NCI-H2196 (cell line): ENCODE measurements around the gene USP10.

Source experiments
- DNase-seq: peaks from one replicate; lab custom pipeline; 2025; ENCODE audit not compliant: unreplicated experiment; lab: John Stamatoyannopoulos, UW

The USP10 gene

DNA sequence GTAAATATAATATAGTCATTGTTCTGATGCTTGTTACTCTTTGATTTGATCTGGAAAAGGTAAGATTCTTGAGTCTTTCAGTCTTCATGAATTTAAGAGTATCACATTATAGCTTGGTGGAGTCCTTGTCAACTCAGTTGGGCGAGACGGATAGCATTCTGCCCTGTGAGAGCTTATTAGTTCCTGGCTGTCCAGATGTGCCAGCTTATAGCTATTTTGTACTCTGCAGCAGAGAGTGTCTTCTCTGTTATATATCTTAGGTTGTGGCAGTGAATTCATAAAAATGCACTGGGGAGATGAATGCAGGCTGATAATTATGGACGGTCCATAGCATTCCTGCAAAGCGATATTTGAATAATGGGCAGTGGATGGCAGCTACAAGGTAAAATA is 69.0 kb downstream of the USP10 start:
- DNase-seq = no peak

DNA sequence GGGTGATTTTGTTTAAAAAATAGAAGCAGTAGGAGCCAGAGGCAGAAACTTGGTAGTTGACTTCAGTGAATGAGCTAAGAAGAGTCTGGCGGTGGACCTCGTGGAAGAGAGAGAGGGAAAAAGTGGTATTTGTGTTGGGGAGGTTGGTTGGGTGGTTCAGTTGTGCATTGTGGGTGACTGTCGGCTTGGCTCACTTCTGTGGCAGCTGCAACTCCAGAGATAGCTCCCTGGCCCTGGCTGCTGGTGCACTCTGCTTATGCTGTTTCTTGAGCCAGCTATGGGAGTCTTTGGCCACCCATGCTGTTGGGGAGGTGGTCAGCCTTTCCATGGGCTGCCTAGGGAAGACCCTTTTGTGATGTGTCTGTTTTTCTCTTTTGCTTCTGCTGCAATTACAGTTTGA is 69.6 kb downstream of the USP10 start:
- no peak for DNase-seq

DNA sequence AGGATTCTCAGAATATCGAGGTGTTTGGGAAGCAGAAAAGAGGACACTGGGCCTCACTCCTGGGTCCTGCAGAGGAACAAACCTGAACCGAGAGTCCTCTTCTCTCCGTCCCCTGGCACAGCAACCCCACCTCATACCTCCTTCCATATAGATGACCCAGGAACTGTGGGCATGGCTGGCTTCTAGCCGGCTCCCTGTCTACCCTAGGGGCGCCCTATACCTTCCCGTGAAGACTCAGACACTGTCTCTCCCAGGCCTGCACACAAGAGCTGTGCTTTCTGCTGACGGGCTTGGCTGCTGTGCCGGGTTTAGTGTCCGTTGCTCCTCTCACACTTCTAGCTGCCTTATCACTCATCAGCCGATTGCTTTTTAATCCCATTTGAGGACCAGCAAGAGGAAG is 73.5 kb downstream of the USP10 start:
- DNase-seq = no peak

DNA sequence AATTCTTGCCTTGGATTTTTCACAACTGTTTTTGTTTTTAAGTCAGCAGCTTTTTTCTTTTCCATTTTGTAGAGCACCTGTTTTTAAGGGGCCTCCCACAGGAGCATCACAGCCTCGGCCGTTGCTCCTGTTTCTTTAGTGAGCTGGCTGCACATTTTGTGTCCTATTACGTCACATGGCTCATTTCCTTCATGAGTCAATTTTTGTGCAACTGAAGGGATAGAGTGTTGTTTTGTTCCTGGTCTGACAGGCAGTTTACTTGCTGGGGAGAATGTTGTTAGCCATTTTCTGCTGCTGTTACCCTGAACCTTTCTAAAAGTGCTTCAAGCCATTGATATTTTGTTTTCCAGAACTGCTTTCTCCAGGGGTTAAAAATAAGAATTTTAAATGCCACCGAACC is 75.0 kb downstream of the USP10 start:
- no peak for DNase-seq

DNA sequence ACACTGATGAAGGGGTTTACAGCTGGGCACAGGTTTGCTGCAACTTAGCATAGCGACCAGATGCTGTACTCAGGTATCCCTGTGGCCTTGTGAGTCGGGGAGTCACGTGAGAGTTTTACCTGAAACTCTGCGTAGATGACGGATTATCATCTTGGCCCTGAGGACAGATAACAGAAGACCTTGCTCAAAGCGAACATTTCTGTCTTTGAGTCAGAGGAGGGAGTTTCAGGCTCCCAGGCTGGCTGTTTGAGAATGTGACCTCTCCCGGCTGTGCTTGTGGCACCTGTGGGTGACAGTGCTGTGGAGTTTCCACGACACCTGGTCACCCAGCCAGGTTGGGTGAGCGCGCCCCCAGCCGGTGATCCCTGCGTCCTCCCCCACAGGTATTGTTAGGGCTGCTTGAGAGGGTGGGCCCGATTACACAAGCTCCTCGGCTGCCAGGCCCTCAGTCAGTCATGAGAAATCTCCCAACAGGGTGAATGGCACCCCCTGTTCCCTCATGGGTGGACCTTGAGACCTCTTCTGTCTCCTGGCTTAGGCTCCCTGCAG is 75.5 kb downstream of the USP10 start:
- DNase-seq = no peak

DNA sequence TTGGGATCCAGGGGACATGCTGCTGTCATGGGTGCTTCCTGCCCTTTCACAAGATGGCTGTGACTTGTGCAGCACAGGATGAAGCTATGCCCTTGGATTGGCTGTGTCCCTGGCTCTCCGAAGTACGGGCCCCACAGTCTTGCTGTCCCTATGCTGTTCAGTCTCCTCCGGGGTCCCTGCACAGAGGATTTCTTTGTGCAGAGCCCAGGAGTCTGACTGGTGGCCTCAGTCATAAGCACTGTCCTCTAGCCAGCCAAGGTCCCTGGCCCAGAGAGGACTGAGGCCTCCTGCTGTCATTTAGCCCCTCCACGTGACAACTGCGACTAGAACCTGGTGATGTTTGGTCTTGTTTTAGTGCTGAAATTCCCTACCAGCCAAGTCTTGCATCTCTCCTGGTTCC is 77.6 kb downstream of the USP10 start:
- no peak for DNase-seq

DNA sequence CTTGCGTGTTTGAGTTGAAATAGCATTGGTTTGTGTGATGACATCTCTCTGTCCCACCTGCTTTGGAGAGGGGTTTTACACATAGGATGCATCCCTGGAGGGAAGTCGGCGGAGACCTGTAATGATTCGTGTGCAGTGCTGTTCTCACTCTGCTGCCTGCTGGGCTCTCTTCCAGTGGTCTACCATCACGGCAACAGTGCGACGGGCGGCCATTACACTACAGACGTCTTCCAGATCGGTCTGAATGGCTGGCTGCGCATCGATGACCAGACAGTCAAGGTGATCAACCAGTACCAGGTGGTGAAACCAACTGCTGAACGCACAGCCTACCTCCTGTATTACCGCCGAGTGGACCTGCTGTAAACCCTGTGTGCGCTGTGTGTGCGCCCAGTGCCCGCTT is 78.9 kb downstream of the USP10 start:
- DNase-seq = no peak

DNA sequence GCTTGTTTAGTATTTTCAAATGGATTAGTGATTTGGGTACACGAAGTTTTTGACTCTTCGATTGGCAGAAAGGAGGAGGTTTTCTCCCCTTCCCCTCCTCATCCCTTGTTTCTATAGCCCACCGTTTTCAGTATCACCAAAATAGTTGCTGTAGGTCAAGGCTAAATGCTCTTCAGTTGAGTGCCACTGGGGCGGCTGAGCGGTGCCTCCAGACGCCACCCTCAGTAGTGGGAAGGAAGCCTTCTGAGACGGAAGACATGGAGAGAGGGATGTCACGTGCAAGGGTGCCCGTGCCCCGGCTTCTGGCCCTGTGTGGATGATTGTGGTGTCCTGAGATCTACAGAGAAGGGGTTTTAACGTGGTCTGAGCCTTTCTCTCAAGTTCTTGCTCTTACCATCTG is 80.3 kb downstream of the USP10 start:
- DNase-seq = no peak

DNA sequence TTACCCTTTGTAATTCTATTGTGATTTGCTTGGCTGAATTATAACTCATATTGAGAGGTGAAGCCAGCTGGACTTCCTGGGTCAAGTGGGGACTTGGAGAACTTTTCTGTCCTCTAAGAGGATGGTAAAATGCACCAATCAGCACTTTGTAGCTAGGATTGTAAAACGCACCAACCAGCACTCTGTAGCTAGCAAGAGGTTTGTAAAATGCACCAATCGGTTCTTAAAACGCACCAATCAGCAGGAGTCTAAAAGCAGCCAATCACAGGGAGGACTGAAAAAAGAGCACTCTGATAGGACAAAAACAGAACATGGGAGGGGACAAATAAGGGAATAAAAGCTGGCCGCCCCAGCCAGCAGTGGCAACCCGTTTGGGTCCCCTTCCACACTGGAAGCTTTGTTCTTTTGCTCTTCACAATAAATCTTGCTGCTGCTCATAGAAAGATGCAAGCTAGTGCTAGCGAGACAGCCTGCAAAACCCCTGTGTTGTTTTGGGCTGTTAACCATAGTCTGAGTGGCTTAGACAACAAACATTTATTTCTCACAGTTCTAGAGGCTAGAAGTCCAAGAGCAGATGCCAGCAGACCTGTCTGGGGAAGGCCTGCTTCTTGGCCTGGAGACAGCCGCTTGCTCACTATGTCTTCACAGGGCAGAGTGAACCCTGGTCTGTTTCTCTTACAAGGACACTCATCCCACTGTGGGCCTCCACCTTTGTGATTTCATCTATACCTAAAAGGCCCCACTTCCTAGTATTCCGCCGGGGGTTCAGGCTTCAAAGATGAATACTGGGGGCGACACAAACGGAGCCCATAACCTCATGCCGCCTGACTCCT is 81.0 kb downstream of the USP10 start:
- no peak for DNase-seq

DNA sequence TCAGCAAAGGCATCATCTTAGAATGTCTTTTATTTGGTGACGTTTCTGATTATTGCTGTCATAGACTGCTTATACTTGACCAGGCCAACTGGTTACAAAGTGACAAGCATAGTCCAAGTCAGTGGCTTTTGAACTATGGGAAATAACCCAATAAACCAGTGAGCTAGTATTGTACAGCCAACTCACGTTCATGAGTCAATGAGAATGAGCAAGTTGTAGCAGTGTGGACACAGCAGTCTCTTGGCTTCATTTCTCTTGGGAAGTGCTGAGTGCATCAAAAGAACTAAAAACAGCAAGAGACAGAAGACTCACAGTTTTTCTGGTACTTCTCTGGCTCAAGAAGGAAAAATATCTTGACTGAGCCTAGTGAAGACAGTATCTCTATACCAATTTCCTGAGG is 83.0 kb downstream of the USP10 start:
- no peak for DNase-seq

DNA sequence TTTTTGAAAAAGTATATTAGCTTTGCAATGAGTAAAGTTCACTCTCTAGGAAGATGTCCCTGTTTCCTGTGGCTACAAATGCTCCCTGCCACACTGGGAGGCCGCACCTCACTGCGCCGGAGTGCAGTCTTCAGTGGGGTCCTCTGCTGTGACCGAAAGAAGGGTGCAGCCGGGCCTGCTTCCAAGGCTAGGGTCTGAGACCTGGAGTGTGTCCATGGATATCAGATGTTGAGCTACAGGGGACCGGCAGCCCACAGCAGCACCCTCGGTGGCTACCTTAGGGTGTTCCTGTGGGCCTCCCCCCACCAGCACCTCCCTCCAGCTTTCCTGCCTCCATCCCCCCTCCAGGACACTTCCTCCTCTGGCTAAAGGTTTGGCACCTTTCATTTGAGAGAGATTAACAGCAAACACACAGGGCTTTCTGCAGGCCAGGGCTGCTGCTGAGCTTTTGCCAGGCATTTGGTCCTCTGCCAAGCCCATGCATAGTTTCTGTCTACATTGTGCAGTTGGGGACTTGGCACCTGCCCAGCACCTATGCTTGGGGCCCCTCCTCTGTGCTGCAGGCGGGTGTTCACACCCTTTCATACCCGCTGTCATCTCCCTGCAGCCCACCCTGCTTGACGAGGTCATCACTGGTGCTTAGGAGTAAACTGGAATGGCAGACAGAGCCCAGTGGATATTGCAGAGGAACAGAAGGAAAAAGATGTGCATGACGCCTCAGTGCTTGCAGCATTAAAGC is 86.2 kb downstream of the USP10 start:
- DNase-seq = peak; percentile 46

DNA sequence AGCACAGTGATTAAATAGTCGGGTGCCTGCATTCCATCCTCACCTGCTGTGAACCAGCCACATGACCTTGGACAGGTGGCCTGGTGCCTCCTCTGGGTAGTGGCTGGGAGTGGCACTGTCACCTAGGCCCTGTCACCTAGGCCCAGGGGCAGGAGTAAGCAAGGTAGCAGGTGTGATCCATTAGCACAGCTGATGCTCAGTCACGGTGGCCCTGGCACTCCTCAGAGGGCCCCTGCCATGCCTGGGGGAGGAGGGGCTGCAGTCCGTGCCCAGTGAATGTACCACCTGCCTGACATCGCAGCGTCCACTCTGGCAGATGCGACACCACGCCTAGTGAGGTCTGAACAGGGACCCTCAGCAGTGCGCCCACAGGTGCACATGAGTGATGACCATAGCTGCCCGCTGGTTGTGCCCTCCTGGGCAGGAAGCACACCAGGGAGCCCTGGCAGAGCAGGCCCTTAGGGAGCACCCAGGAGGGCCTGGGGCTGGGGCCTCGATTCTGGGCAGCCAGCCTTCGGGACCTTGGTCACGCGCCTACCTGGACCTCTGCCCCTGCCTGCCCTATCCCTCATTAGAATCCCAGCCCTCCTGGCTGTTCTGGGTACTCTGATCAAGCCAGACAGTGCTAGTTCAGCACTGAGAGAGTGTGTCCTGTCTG is 86.9 kb downstream of the USP10 start:
- no peak for DNase-seq

DNA sequence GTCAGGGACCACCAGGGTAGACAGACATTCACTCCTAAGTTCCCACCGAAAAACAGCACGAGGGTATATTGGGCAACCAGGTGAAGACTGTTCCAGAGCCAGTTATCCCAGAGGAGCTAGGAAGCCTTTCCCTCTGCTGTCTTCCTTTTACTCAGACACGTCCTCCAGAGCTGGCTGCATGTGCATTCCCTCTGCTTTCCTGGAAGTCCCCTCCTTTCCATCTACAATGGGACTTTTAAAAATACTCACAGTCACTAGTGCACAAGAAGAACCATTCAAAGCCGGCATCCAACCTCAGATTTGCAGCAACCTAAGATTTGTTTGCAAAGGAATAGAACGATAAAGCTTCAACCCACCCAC is 87.4 kb downstream of the USP10 start:
- DNase-seq = no peak

DNA sequence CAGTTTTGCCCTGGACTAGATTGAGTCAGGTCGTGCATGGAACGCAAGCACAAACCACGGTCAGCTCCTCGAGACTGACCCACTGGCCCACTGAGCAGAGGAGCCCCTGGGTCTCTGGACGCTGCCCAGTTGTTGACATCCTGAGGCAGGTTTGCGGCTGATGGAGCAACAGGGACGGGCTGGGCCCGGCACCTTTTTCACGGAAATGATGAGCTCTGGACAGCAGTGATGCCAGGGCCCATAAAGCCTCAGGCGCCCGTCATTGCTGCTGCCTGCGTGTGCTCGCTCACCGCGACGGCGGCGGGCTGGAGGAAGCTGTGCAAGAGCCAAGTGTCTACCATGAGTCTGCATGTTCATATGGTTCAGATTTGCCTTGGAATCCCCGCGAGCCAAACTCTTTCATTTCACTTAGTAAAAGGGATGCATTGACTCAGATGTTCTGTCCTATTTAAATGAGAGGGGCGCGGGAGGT is 89.2 kb downstream of the USP10 start:
- DNase-seq = no peak

DNA sequence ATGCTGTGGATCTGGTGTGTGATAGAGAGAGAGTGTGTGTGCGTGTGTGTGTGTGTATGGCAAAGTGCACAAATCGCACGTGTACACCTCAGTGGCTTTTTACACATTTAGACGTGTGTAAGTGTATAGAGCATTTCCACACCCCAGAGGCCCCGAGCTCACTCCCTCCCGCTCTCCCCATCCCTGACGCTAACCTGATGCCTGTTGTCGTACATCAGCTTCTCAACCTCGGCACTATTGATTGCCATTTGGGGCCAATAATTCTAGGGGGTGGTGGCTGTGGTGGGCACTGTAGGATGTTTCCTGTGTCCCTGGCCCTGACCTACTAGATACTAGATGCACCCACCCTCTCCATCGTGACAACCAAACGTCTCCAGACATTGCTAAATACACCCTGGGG is 89.6 kb downstream of the USP10 start:
- no peak for DNase-seq

DNA sequence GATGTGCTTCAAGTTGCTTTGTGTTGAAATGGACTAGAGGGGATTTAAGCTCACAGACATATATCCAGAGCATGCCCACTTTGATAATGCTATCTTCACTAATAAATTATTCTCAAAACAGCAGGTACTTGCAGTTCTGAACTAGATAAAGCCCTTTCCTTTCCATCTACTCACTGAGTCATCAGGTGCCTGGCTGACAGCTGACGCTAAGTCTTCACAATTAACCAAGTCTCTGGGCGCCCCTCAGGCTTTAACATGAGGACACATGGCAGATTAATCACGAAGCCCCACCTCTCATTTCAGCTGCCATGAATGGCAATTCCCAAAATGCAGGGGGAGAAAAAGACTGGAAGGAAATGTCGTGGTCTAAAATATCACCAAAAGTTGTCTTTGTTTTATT is 90.5 kb downstream of the USP10 start:
- no peak for DNase-seq

DNA sequence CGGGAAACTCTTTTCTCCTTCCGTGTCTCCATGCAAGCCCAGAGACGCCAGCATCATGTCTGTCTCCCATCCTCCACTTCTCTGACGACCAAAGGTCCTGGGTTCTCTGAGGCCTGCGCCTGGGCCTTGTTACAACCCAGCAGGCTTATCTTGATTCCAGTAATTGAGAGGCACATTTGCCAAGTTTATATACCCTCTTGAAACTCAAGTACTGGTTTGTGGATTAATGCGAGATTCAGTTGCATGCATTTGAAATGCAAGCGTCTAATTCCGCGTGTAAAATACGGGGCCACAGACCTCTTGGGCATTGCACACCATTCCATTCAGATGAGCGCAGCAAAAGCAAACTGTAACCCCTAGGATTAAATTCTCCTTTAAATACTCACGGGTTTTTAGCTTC is 91.3 kb downstream of the USP10 start:
- no peak for DNase-seq

DNA sequence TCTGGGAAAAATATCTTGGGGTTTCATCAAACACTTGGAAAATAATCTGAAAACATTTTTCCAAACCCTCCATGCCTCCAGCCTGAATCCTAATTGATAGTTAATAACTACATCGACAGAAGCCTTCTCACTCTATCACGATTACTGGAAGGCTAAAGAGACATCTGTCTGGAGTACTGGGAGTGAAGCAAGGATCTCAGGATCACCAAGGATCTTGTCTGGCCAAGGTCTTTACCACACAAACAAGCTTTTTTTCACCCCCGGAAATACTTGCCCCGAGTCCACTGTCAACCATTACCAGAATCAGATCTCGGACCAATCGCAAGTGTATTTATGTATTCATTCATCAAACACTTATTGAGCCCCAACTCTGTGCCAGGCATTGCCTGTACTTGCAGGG is 91.7 kb downstream of the USP10 start:
- no peak for DNase-seq

DNA sequence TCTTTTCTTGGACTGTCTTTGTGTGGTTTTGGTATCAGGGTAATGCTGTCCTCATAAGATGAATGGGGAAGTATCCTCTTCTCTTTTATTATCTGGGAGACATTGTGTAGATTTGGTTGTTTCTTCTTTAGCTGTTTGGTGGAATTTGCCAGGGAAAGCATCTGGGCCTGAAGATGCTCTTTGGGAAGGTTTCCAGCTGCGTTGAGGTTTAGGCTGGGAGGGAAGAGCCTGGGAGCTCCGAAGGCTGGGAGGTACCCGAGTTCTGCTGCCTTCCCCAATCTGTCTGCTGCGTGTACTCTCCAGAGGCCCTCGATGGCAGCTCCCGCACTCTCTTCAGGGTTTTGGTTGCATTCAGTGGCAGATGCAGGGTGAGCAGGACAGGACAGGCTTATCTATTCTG is 94.4 kb downstream of the USP10 start:
- DNase-seq = no peak

DNA sequence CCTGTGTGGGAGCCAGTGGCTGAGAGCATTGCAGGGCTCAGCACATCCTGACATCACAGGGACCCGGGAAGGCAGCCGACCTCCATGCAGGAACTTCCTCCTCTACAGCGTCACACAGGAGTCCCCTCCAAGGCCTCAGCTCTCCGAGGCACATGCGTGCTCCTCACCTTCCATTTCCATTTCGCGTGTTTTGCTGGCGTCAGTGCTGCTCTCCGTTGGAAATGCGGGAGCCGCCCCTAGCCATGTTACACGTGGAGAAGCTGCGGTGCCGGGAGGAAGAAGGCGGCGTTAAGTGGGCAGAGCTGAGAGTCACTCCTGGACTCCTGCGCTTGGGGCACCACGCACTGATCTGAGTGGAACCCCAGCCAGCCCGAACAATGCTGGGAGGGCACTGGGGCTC is 94.8 kb downstream of the USP10 start:
- DNase-seq = no peak

DNA sequence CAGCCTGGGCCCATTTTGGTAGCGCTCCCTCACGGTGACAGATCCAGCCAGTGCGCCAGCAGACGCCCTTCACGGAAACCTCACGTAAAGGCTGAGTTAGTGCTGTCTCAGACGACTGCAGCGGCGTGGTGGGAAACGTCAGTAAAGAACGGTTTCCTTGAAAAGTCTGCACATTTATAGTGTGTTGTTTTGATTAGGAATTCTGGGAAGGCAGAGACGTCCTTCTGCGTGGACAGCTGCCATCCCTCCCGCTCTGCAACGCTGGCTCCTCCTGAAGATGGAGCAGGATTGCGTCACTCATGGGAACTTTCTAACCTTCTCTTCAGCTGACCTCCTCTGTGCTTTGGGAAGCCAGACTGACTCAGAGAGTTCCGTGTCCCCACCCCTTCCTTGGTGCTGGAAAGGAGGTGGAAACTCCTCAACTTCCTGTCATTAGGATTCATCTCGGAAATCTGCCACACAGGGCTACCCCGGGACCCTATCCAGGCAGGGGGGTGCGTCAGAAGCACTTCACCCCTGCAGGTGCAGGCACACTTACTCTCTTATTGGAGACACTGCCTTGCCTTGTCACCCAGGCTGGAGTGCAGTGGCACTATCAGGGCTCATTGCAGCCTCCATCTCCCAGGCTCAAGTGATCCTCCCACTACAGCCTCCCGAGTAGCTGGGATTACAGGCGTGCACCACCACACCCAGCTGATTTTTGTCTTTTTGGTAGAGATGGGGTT is 95.7 kb downstream of the USP10 start:
- DNase-seq = no peak
